Omental fat pad (tissue), 4 donors: ENCODE data around the gene STX18. TPM values are rescaled to one million over a fixed set of nuclear protein-coding genes. Genes with fewer than 3 reads are reported as not detected.
"Not testable (repeated sequence)": the region's sequence is repeated elsewhere in the genome, so short reads cannot be mapped to it uniquely, and the experiment has no call there.

Experiments used
- ATAC-seq: fragments of 150-250 bp; one replicate; pipeline ENCODE4 v1.9.1; 2016; ENCODE audit warnings: mild to moderate bottlenecking, moderate library complexity; ENCODE audit not compliant: low FRiP score
- DNase-seq: peaks from one replicate; pipeline ENCODE4 v3.0.0-alpha.2; 2019; ENCODE audit warnings: low spot score
- CTCF ChIP-seq, 3 donors: fragments of 450-650 bp; IDR thresholded peaks; one replicate each; pipeline ENCODE4 v1.5.1; 2016 to 2017; ENCODE audit warnings: antibody characterized with exemption in 3 of 3, mild to moderate bottlenecking in 3 of 3, moderate library complexity in 2 of 3
- total RNA-seq, 4 donors: library from RNA; depleted of rRNA; stranded (reverse); fragments of >200 nt; gene quantifications; one replicate each; pipeline ENCODE4 v1.1.0, GENCODE V29; 2016

Gene STX18
- total RNA-seq, 4 donors from 2014 or later: 17.7 to 30.1 (median 23.0) TPM

- DNase-seq: no peak
- no peak for TF ChIP-seq CTCF (IDR thresholded peaks at IDR 0.05)
Measured at GRCh38 chr4:4509521-4509920, 32.3 kb downstream of the STX18 start.

GRCh38 chr4:4507923-4508322, 33.9 kb downstream of the STX18 start:
- ATAC-seq (no peak), DNase-seq (no peak)
- no peak for TF ChIP-seq CTCF (IDR thresholded peaks at IDR 0.05)

More at GRCh38 chr4:4509521-4509920, 32.3 kb downstream of the STX18 start:
- no peak for ATAC-seq

- DNase-seq (no peak), ATAC-seq (no peak)
- no peak for TF ChIP-seq CTCF (IDR thresholded peaks at IDR 0.05)
Measured at GRCh38 chr4:4507403-4507802, 34.4 kb downstream of the STX18 start.

GRCh38 chr4:4506961-4507360, 34.9 kb downstream of the STX18 start:
- DNase-seq (no peak), ATAC-seq (no peak)
- TF ChIP-seq CTCF (IDR thresholded peaks at IDR 0.05): no peak

GRCh38 chr4:4505211-4505610, 36.6 kb downstream of the STX18 start:
- DNase-seq, ATAC-seq: not testable (repeated sequence)

- no peak for TF ChIP-seq CTCF (IDR thresholded peaks at IDR 0.05)
- no peak for ATAC-seq
- no peak for DNase-seq
Measured at GRCh38 chr4:4504783-4505182, 37.1 kb downstream of the STX18 start.

GRCh38 chr4:4502694-4503311, 39.0 kb downstream of the STX18 start:
- TF ChIP-seq CTCF (IDR thresholded peaks at IDR 0.05): no peak
- DNase-seq (no peak), ATAC-seq (no peak)
